HUDEP-2 (cell line): ENCODE results near the gene MLLT10.

Source experiments
- DNase-seq, 76 experiments: peaks; one replicate each; lab custom pipeline; 2025; ENCODE audit not compliant: unreplicated experiment in 76 of 76; lab: John Stamatoyannopoulos, UW

The MLLT10 gene

DNA sequence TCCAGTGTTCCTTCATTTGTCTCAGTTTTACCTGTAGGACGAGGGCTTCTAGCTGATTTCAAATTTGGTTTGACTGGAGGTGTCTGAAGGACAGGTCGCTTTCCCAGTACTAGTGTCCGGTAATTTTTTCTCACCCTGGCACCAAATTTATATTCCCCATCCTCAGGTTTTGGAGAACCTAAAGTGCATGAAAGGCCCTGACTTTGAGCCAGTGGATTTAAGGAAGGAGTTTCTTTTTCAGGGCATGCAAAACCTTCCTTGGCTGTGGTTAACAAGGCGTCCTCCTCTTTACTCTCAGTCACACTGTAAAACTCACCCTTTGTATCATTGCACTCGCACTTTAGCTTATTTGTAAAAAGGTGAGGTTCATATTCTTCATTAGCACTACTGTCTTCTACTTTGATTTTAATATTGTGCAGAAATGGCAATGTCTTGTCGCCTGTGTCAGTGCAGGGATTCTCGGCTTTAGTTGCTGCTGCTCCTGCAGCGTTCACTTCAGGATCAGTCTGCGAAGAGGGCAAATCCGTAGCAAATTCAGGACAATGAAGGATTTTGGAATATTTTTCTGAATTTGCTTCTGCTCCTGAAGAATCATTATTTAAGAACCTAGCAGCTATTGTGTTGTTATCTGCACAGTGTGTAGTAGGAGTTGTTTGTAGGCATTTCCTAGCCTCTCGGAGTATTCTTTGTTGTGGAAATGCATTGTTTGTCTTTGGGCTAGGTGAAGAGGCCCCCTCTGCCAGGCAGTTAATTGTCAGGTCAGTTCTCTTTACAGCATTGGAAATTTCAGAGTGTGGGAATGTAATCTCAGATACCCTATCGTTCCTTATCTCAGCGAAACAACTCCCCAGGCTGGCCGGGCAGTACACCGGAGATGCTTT is 18.4 kb upstream of the MLLT10 start:
- DNase-seq = no peak

DNA sequence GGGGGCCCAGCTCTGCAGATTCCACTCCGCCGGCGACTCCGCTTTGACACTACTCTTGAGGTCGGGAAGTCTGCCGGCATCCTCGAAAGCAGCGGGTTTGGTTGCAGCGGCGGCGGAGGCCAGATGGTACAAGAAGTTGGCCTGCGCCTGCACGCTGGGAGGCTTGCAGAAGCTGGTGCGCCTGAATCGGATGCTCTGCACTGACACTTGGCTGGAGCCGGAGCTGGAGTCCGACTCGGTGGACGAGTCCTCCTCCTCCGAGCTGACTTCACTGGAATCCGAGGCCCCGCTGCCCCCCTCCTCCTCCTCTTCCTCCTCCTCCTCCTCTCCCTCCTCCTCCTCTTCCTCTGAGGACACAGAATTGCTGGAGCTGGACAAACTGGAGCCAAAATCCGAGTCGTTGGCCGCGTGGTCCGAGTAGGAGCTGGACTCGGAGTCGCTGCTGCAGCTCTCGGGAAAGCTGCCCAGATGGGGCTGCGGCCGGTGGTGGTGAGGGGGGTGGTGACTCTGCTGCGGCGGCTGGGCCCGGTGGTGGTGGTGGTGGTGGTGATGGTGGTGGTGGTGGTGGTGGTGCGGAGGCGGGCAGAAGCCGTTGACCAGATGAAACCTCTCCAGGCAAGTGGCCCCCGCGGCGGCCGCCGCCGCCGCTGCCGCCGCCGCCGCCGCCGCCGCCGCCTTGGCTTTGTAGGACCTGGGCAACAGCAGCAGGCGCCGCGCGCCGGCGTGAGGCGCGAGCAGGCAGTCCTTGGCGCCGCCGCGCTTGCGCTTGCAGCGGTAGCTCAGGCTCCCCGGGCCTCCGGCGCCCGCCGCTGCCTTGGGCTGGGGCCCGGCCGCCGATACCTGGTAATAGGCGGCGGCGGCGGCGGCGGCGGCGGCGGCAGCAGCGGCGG is 17.5 kb upstream of the MLLT10 start:
- DNase-seq = peak in 17 of 76 experiments; percentile 8 to 43 (median 19)

DNA sequence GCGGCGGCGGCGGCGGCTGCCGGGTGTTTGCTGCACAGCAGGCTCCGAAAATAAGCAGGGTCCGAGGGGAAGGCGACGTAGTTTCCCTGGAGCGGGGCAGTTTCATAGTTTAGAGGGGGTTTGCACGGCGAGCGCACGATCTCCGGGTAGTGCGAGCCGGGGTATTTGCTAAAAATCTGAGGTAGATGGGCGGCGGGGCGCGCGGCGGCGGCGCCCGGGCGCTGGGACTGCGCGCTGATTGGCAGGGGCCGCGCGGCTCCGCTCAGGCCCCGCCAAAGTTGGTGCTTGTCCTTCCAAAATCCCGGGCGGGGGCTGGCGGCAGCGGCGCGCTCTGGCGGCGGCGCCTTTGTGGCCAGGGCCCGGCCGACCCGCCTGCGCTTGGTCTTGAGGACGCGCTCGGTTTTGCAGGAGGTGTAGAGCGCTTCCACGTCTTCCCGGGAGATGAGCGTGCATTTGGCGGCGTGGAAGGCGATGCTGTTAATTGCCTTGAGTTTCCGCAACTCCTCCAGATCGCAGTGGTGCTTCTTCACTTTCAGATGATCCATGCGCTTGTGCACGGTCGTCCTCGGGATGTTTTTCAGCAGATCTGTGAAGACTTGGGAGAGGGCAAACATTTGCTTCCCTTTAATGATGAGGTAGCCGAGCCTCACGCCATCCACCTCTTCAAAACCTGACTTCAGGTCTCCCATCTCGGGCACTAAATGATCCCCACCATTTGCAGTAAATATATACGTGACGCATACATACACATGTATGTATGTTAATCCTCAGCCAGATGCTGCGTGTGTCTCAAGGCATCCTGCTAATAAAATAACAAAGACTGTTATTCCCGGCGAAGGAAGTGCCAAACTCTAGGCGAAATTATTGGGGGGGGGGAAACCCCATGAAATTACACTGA is 16.6 kb upstream of the MLLT10 start:
- peak in 19 of 76 experiments; percentile 4 to 44 (median 26) for DNase-seq

DNA sequence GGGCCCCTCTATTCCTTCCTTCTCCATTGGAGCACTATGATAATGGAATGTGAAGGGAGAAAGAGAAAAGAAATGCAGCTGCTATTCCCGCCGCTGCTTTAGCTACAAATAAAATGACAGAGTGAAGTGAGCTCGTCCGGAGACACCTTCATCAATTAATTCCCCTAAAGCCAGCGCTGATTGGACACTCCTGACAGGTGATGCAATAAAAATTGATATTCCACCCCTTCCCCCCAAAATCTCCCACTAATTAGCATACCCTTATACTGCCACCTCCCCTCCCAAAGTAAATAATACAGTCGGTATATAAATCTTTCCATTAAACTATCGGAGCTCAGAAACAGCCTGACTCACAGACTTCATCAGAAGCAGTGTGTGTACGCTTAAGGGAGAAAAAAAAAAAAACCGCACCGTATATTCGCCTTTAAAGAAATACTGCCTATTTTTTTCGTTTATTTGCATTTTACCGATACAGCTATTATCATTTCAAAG is 15.8 kb upstream of the MLLT10 start:
- DNase-seq = no peak

DNA sequence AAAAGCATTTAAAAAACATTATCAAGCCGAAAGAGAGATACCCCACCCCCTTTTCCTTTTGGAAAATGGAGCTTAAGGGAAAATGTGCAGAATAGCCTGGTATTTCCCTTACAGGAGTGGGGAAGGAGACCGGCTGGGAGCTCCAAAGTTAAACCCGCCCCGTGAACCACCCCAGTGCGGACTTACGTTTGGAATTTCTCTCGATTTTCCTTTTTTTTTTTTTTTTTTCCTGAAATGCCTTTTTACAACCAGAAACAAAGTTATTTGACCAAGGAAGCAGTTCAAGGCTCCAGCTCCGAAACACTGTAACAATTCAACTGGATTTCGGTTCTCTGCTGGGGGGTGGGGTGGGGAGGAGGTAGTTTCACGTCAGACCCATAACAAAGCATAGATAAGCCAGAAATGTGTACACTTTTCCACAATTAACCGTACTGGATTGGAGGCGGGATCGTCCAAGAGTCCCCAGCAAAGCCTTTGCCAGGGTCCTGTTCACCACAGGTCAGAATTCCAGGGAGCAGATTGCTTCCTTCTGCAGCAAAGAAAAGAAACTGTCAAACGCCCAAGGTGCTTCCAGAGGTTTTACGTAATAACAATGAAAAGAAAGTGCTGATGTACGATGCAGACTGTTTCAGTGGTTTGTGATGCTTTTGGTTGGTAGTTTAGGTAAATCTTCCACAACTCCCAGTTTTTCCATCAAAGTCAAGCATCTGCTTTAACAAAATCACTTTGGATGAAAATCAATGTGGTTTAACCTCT is 15.2 kb upstream of the MLLT10 start:
- DNase-seq = no peak

DNA sequence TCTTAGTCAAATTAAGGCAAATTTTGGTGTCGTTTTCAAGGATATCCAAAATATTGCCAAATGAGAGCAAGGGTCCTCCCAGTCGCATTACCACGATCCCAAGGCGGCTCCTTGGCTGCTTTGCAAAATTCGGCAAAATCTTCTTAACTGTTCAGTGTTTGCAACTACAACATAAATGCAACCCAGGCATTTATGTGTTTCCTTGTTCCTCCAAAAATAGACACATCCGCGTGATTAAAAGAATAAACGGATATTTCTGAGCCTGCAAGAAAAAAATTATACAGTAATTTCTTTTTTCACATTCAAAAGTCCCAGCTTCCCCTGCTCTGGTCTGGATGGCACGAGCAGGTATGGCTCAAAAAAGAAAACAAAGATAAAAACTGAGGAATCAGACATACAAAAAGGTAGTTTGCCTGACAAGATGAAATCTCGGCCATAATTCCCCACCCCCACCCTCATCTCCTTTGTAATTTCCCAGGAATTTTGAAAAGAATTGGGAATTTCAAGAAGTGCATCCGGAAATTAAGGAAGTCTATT is 14.6 kb upstream of the MLLT10 start:
- no peak for DNase-seq

DNA sequence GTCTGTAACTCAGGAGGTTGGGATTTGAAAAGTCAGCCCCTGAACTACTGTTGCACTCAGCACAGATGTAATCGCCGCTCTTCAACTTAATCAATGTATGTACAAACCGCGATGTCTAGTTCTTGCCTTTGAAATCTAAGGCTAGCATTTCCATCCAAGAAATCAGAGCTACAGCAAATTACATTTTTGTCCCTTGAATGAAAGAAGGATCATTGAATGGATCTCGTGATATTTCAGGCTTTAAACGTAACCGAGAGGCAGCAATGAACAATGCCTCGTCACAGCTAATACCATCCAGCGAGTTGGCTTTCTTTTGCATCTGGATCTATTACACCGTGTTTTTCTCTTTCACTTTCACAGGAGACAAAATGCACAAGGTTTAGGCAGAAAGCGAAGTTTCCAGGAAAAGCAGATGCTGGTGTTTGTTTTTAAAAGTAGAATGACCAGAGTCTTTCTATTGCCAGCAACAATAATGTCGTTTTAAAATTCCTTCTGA is 14.0 kb upstream of the MLLT10 start:
- DNase-seq = no peak

DNA sequence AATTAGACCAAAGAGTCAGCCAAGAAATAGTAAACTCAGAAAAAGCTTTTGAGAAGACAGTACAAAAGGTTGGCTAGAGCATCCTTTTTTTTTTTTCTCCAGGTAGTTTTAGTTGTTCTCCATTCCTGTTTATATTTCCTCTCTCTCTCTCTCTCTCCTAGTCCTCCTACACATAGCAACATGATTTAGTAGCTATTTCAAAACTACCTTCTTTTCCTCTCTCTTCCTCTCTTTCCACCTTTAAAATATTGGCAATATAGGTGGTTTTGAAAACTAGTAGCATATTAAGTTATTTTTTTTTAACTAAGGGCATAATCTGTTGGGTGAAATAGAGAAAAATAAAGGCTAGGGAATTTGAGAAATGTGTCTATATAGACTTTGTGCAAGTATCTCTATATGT is 13.5 kb upstream of the MLLT10 start:
- no peak for DNase-seq

DNA sequence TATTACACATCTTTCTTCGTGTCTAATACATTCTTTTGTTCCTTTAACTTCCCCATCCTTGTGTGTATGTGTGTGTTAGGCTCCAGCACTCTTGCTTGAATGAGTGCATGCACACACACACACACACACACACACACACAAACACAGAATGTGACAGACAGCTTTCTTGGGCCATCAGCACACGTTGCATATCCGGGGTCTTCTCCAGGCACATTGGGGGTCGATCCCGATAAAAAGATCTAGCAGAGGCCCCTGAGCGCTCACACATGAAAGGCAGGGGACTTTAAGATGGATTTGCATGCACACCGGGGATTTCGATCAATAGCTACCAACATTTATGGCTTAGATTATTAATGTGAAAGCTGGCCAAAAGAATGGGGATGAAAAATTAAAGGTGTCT is 13.1 kb upstream of the MLLT10 start:
- DNase-seq = no peak

DNA sequence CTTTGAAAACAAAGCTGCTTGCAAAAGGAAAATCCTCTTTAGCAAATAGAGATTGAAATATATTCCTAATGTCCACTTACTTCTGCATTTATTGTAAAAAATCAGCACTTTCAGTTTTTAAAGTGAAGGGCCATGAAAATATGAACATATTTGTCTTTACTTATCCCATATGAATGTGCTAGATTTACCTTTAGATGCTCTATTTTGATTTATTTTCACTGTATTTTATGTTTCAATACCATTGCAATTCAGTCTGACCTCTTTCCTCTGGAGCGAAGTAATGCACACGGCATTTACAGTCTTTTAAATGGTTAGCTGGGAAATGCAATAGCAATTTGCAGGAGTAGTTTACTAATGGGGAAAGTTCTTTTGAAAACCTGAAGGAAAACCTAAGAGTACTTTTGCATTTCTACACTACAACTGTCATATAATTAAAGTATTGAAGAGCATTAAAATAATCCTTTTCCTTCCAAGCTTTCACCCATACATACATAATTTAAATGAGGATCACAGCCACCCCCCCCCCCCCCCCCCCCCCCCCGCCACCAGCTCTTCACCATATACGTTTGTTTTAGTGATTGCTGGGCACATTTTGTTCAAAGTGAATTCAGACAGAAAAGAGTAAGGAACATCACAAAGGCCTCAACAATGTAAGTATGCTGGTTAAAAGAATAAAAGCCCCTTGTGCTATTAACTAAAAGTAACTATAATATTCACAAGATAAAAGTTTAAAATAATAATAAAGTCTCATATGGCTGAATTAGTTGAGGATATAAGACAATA is 12.1 kb upstream of the MLLT10 start:
- no peak for DNase-seq

DNA sequence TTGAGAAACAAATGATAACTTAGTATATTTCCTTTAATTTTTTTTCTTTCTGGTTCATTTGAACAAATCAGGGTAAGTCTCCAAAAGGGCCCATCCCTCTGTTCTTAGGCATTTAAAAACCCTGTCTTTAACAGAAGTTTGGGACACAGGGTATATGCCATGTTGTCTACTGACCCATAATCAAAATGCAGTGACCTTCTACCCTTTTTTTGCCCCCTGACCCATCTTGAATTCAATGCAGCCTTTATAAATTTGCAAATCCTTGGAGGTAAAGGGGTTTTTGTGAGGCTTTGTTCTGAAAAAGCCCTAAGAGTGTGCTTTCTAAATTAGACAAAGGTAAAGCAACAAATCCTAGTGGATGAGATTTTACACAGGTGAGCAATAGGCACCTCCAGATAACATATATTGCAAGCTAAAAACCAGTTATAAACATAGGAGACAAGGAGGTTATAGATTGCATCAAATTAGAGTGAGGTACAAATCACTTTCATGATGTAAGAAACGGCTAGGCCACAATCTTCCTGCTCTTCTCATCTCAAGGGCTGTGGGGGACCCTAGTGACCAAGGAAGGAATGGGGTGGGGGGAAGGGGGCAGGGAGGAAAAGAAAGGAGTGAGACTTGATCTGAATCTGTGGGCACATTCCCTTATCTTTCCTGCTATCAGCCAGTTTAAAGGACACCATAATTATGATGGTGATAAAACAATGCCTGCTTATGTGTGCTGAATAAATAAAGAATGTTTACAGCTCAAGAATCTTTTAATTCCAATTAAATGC is 11.2 kb upstream of the MLLT10 start:
- DNase-seq = no peak

DNA sequence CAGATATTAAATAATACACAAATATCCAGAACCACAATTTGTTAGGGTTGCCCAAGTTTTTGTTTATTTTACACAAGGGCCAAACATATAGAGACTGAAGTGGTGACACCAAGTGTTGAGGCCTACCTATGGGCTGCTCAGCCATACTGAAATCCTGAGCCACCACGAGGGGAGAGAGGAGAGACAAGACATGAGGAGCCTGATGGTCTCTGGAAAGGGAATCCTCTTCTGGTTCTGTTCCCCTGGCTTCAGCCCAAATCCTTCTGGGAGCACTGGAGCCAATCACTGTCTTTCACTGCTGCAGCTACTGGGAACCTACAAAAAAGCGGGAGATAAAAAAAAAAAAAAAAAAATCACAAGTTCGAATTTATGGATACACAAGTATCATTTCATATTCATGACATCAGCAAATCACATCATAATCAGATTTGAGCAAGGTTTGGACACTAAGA is 10.4 kb upstream of the MLLT10 start:
- no peak for DNase-seq

DNA sequence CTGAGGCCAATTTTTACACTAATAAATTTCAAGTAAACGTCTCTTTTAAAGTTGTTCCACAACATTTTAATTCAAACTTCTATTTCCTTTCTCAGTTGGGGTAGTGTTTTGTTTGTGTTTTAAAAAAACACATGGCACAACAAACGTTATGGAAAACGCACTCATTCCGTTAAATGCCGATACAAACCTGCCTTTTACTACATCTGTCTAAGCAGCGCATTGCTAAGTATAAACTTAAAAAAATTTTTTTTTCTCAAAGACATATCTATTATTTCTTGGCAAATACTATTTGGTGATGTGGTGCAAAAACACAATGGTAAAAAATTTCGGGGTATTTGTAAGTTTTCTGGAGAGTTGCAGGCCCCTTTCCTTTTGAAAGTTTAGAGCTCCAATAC is 9.9 kb upstream of the MLLT10 start:
- DNase-seq = no peak

DNA sequence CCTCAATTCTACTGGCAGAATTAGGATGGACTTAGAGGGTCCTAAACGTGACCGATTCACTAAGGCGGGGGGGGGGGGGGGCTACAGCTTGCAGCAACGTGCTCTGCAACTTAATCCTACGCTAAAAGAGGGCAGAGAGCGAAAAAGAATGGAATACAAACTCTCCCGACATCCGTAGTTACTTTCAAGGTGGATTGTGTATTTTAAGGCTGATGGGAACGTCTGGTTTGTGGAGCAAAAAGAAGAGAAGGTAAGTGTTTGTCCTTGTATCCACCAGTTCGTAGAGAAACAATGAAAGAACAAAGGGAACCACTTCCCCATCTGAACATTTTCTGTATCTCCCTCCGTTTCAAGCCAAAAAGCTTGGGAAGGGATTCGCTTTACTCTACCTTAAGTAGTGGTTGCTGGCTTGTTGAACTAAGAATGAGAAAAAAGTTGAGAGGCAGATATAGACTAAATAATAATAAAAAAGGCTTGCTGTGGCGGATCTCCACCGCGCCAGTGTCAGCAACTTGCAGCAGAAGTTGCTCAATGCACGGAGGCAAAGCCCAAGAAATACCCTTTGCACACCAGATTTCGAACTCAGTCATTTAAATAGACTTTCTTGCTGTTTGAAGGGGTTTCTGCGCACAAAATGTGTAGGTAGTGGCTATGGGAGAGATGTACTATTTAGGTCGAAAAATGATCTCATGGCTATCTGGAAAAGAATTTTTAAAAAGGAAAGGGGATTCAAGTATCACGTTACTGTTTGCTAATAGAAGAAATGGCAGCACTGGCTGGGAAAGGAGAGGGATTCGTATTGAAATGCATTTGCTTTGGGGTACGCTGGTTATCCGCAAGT is 9.3 kb upstream of the MLLT10 start:
- peak in 17 of 76 experiments; percentile 5 to 45 (median 25) for DNase-seq

DNA sequence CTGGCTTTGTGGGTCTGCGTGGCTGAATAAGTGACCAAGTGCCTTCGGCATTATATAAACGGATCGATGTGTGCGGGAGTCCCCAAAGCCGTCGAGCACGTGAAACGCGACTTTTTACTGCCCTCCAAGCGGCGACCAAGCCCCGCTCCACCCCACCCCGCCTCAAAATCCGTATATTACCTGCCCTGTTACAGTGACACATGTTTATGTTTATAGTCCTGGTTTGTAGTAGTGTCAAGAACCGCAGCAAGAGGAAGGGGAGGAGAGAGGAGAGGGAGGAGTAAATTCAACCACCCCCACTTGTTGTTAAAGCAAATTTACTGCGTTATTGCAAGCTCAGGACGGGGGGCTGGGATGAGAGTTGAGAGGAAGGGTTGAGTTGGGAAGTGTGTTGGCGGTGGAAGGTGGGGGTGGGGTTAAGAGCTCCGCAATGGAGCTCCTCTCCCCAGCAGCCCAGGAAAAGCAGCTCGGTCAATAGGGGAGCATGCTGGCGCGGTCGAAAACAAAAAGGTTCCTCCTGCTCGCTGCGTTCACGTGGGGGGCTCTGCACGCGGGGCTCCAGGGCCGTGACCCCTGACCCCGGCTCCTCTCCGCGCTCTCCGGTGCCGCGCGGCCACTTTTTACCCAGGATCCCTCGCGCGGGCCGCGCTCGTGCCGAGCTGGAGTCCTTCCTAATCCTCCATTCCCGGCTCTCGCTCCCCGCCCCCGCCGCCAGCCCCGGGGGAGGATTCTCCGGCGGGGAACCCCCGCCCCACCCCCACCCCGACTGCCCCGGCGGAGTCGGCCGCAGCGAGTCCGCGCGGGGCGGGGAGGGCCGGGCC is 8.5 kb upstream of the MLLT10 start, which contains the start of gene SKIDA1:
Gene SKIDA1 (minus strand): TSS at position 316 of the 821 bp plus-strand sequence. CDS start 7,860 bp downstream, outside the sequence.
- peak in 74 of 76 experiments; percentile 17 to 86 (median 68) for DNase-seq
